K562 (cell line): ENCODE results near the gene IRAG1. TPM values are rescaled to one million over a fixed set of nuclear protein-coding genes. Genes with fewer than 3 reads are reported as not detected.

Experiments
- EP300 ChIP-seq: IDR thresholded peaks from 2 replicates; pipeline ENCODE4 v1.6.1; 2012; ENCODE audit warnings: low read length, improper control_type of control experiment
- ESRRA ChIP-seq: fragments of 450-650 bp; IDR thresholded peaks from 2 replicates; pipeline ENCODE4 v1.6.1; 2014; ENCODE audit warnings: low read depth, mild to moderate bottlenecking, moderate library complexity, borderline replicate concordance
- REST ChIP-seq, 2 experiments: fragments of 450-650 bp; formaldehyde crosslinking in 1 of 2; IDR thresholded peaks; 2 replicates each; pipeline versions ENCODE4 v1.4.0 to v1.6.1; 2014 to 2020; ENCODE audit warnings: mild to moderate bottlenecking in 2 of 2, borderline replicate concordance in 1 of 2, low read depth in 1 of 2
- STAT6 ChIP-seq: sonication (generic); formaldehyde crosslinking; IDR thresholded peaks from 2 replicates; pipeline ENCODE4 v1.8.1; 2023; ENCODE audit warnings: mild to moderate bottlenecking, missing genetic modification reagents
- ZBTB40 ChIP-seq, 2 experiments: fragments of 450-650 bp in 1 of 2; sonication (generic) in 1 of 2; formaldehyde crosslinking in 1 of 2; IDR thresholded peaks; 2 replicates each; pipeline versions ENCODE4 v1.7.1 to v1.9.0; 2016 to 2022; ENCODE audit warnings: inconsistent platforms in 1 of 2, mild to moderate bottlenecking in 1 of 2, missing genetic modification reagents in 1 of 2
- polyA plus RNA-seq, 8 experiments: library from polyadenylated mRNA; depleted of rRNA in 4 of 8; stranded (reverse) in 5 of 8; unstranded in 3 of 8; fragments of >200 nt; fragmentation: Nextera tagmentation in 2 of 8; fragmentation: Illumina TruSeq in 1 of 8; extraction: Ambion mirVana in 2 of 8; extraction: Trizol in 1 of 8; gene quantifications; 2 replicates each; pipeline versions ENCODE4 v1.2.1 to v1.2.3, GENCODE V29; 2011 to 2014; ENCODE audit warnings: inconsistent platforms in 1 of 8, missing spikeins in 1 of 8
- total RNA-seq, 7 experiments: library from RNA; depleted of rRNA in 6 of 7; stranded (reverse); fragments of >200 nt in 6 of 7; fragmentation: Illumina TruSeq in 2 of 7; extraction: Trizol in 2 of 7; gene quantifications; 2 replicates each; pipeline versions ENCODE4 v1.2.1 to v1.2.3, GENCODE V29; 2011 to 2021; ENCODE audit warnings: low replicate concordance in 1 of 7

IRAG1 gene
- total and polyA plus RNA-seq, 9 of the 15 experiments (the other 6 are each of a cell fraction or from before 2014, with no cell fraction given): 0.01 to 0.22 (median 0.09) TPM; not detected in 1

- no peak for TF ChIP-seq STAT6 (CRISPR knock-in tag)
- peak; percentile 75 for TF ChIP-seq EP300
- peak; percentile 33; the same call in 1 of the 2 replicates for TF ChIP-seq ESRRA
- peak; percentile 74; the same call in 1 of the 2 replicates for TF ChIP-seq REST (IDR thresholded peaks at IDR 0.05; ENCODE audit: borderline replicate concordance)
- no peak for TF ChIP-seq REST (CRISPR knock-in tag; IDR thresholded peaks at IDR 0.05; ENCODE audit: low read depth)
- no peak for TF ChIP-seq ZBTB40 (IDR thresholded peaks at IDR 0.05)
- no peak for TF ChIP-seq ZBTB40 (CRISPR knock-in tag; IDR thresholded peaks at IDR 0.05)
These were observed 22.6 kb upstream of the IRAG1 start (continued) for GRCh38 chr11:10716122-10716521.
